HG02678 (cell line): ENCODE measurements around the gene POLA1.
"Not testable (repeated sequence)": the region's sequence is repeated elsewhere in the genome, so short reads cannot be mapped to it uniquely, and the experiment has no call there.

Experiments used
- ATAC-seq: cut with Tn5 transposase; IDR thresholded peaks from one replicate; pipeline ENCODE4 v1.9.1; 2021; ENCODE audit warnings: mild to moderate bottlenecking, moderate library complexity; ENCODE audit not compliant: unreplicated experiment

The POLA1 gene

DNA sequence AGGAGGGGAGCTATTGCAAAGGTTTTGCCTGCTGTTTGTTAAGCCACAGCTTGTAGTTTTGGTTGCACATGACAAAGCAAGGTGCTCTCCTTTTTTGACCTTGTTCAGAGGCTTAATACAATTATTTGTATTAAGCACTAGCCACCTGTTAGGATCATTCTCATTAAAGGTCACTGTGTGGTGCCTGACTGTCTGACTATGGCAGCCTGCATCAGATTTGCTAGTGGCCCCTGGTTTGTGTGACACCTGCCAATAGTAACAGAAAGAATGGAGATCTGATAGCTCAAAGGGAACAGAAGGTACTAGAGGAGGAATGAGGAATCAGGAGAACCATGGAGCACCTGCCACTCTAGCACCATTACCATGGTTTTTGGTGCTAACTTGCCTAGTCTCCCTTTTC, 102.5 kb downstream of the POLA1 start:
- no peak for ATAC-seq

DNA sequence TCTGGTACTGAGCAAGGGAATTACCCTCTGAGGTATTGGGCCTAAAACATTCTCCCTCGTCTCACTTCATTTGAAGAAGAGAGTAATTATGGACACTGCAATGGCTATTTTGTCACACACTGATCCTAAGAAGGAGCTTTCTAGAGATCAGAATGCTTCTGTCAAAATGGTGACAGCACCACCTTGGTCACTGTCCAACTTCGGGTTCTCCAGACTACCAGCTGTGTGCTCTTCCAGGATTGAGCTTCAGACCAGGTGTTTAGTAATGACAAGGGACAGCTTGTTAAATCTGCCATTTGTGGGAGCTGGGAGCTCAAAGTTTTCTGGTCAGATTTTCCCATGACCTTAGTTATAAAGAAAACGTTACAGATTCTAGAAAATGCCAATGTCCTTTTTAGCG, 105.4 kb downstream of the POLA1 start:
- no peak for ATAC-seq

DNA sequence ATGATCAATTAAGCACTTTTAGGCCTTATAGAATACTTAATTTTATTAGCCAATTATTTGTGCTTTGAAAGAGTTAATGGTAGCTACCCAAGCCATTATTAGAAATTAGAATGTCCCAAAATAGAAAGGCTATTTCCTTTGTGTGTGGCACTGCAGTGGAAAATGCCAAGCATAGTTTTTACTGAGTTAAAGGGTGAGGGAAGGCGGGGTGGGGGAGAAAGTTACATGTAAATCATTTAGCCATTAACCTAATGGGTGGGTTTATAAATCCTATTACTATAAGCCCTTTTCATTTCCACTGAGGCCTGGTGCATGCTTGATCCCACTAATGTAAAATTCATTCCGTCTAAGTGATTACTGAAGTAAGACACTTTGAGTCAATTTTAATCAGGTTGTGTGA, 105.8 kb downstream of the POLA1 start:
- ATAC-seq, result no peak

DNA sequence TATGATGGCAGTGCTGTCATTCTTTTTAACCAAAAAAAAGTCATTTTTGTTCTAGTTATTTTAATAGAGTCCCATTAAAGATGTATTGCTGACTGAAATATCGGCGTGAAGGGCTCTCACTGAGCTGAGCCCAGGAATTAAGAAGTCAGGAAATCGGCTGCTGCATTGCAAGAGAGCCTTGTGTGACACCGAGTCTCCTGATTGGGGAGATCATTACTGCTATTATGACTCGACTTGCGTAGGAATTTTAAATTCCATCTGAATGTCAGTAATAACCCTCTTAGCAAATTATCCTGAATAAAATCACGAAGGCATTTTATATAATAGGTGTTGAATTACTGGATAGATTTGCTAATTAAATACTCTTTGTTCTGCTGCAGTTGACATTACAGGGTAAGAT, 111.5 kb downstream of the POLA1 start:
- ATAC-seq, result no peak

DNA sequence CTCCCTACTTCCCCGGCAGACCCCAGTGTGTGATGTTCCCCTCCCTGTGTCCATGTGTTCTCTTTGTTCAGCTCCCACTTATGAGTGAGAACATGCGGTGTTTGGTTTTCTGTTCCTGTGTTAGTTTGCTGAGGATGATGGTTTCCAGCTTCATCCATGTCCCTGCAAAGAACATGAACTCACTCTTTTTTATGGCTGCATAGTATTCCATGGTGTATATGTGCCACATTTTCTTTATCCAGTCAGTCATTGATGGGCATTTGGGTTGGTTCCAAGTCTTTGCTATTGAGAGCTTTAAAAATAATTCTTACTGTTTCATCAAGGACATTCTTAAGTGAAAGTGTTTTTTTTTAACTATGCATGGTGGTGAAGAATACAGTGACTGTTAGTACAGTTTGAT, 126.1 kb downstream of the POLA1 start:
- ATAC-seq, result not testable (repeated sequence)

DNA sequence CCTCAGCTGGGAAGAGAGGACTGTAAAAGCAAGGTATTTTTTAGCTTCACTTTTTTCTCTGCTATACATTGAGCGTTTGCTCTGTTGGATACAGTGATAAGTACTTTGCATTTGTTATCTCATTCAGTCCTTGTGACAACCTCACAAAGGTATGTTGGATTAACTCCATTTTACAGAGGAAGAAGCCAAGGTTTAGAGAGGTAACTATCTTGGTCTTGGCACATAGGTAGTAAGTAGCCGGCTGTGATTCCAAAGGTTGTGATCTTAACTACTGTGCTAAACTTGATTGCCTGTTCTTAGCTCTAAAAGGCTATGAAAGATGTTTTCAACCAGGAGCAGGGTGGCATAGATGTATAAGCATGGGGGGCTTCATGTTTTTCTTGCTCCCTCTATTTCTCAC, 134.4 kb downstream of the POLA1 start:
- no peak for ATAC-seq

DNA sequence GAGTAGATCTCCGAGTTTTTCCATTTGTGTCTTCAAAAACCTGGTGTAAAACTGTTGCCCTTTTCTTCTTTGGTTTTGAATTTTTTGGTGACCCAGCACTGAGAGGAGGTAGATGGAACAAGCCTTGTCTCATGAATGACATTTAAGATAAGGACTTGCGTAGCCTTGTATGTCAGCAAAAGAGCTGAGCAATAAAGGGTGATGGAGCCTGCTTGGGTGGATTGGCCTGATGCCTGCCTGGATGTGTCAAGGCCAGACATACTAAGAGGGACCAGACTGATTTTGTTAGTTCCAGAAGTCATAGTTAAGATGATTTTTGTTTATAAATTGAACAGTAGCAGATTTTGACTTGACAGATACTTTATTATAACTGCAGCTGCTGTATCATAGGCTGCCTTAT, 134.9 kb downstream of the POLA1 start:
- no peak for ATAC-seq

DNA sequence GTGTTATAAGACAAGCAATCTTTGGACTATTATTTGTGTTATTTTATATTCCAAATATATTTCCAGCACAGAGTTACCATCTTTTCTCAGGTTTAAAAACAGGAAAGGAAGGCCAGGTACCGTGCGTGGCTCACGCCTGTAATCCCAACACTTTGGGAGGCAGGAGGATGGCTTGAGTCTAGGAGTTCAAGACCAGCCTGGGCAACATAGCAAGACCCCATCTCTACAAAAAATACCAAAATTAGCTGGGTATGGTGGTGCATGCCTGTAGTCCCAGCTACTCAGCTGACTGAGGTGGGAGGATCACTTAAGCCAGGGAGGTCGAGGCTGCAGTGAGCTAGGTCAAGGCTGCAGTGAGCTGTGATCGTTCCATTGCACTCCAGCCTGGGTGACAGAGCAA, 140.0 kb downstream of the POLA1 start:
- ATAC-seq, result no peak

DNA sequence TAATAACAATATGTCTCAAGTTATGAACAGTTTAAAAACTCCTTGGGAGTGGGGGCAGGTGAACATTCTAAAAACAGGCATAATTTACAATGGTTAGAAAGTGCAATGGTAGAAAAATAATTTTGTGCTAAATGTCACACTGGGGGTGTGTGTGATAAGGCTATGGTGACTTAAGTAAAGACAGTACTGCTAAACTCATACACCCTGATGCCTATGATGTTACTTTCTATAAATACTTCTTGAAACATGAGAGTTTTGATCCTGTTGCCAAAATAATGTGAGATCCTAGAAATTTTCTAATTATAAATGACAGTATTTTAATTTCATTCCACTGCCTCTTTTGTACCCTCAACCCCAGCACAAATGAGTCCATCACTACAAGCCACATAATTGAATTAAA, 144.2 kb downstream of the POLA1 start:
- no peak for ATAC-seq

DNA sequence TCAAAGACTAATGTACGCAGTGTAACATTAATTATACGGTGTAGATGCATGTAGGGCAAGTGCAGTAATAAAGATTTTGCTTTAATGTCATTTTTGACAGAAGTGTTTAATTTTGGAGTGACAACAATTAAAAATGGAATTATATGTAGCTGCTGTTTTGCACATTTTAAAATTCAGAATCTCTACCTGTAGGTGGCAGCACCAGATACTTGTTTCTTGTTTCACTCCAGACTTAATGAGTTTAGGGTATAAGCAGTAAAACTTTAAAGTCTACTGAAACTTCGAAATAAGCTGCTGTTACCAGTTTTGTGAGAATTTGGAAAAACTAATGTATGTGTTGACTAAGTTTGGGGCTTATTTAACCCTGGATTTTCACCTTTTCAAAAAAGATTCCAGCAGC, 144.9 kb downstream of the POLA1 start:
- ATAC-seq, result no peak

DNA sequence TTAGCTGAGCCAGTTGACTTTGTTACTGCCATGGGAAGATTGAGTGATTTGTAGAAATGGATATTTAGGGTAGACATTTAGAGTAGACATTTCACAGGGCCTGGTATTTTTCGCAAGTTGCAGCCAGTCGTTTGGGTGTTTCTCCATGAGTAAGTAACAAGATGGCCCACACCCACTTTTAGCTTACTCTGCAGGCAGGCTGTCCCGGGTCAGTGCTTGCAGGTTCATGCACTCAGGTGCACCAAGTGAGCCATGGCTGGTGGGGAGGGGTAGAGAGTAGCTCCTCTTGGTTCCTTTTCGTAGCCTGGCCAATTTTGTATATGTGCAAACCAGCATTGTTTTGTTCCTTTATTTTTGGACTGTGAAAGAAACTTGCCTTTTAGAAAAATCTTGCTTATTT, 145.6 kb downstream of the POLA1 start:
- ATAC-seq, result no peak

DNA sequence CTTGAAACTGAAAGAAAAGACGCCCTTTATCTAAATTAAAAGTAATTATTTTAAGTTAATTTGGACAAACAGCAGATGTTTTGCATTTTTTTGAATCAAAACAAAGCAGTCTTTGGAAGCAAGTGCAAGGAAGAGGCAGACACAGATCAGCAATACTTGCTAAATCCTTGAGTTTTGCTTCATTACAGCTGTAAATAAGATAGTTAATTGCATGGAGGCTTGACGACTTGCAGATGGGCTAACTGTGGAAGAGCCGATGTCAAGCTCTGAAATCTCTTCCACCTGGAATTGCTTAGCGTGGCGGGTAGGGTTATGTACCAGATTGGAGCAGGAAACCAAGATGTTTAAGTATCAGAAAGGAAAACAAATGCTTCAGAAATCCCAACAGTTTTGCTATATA, 148.8 kb downstream of the POLA1 start:
- no peak for ATAC-seq

DNA sequence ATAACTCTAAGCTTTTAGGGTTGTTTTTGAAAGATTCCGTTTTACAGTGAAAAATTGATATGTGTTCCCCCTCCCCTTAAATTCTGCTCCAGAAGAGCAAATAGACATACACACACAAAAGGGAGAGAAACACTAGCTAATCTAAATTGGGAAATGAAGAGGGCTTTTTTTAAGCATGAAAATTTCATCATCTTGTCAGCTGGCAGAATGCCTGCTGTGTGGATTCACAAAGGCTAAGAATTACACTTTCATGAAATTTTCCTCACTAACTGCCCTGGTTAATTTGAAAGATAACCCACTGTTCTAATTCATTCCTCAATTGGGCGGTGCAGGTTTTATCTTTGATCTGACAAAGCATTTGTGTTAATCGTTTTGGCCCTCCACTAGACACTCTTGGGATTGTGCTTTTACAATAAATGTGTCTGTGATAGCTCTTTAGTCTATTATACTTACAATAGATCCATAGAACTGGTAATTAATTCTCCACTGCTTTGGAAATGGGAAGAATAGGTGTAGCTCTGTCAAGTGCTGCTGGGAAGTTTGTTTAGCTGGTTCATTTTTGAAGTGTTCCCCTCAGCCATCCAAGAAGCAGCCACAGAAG, 152.9 kb downstream of the POLA1 start:
- ATAC-seq, result no peak

DNA sequence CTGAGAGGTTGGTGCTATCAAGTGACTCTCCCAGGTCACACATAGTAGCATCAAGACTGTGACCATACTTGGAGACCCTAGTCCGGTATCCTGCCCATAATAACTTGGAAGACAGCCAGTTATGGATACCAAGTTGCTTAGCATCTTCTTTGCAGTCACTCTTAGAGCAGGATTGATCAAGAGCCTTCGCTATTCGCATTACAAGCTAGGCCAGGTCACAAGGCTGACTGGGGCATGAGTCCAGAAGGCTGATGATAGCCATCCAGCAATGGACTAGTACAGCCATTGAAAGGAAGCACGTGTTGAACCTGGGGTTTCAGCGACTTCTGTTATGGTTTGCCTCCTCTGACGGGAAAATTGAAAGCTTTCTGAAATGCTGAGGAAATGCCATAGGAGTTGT, 157.6 kb downstream of the POLA1 start:
- no peak for ATAC-seq

DNA sequence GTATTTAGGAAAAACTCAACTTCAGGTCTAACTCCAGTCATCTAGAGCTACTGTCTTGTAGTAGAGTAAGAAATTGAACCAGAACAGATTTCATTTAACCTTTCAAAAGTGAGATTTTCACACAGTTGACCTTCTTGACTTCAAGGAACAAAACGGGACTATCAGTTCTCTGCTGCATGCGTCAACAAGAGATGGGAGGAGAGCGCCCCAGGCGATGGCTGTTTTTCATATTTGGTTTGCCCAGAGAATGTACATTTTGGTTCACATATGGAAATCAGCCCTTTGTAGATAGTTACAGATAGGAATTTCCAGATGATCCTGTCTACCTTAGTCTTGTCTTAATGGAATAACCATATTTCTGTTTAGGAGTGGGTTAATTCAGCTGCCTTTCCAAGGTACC, 158.1 kb downstream of the POLA1 start:
- ATAC-seq, result no peak

DNA sequence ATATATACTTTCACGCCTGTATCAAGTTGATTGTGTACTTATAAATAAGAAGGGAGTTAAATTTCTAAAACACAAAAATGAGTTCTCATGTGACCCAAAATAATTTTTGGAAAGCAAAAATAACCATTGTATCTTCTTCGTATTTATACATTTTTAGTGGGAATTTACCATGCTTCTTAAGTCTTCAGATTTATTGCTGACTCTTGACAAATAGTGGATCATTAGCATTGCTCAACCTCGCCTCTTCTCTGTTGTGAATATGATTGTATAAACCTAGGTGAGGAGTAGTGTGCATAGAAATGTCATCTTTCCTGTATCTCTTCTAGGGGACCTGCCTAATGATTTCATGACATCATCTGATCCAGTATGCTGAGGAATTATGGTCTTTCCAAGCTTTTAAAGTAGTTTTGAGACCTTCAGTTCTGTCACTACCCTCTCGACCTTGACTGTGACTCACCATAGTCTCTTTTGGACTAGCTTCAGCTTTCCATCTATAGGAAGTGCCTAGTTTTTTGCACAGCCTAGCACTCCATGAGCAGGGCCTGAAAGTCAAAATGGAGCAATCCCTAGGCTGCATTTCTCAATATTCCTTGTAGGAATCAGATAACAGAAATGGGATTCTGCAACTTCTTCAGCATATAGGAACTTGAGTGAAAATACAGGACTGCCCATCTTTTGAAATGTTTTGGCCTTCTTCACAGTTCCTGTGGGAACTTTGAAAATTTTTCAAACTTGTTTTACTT, 164.5 kb downstream of the POLA1 start:
- ATAC-seq, result no peak

DNA sequence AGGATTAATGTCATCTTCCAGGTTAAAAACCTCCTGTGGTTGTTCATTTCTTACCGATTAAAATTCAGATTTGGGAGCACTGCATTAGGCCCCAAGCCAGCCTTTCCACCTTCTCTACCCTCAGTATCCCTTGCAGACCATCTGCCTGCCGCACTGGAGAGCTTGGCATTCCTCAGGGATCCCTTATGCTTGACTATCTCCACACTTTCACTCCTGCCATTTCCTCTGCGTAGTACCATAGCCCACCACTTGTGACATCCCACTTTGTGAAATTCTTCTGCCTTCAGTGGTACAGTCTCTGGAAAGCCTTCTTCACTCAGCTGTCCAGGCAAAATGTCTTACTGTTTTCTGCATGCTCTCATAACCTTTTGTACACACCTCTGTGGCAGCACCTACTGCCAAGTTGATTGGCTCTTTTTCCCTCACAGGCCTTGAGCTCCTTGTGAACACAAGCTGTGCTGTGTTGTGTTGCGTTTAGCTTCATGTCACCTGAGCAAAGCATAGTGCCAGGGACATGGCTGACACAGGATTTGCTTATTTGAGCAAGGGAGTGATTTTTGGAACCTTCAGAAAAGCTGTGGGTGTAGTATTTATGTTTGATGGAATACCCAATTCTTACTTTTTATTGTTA, 165.6 kb downstream of the POLA1 start:
- no peak for ATAC-seq

DNA sequence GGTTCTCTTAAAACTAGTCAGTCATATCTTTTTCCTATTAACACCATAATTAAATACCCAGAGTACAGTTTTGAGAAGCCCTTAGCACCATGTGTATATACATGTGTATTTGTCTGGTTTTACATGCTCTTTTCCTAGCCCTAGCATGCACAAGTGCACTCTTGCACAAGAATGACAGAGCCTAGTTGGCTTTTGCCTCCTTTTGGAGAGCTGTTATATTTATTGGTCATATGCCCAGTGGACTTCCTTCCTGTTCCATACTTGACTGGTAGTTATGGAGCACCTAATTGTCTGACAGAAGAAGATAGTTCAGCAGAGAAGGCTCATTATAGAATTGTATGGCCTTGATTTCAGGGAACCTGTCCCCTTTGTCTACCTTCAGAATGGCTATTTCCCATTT, 166.4 kb downstream of the POLA1 start:
- no peak for ATAC-seq

DNA sequence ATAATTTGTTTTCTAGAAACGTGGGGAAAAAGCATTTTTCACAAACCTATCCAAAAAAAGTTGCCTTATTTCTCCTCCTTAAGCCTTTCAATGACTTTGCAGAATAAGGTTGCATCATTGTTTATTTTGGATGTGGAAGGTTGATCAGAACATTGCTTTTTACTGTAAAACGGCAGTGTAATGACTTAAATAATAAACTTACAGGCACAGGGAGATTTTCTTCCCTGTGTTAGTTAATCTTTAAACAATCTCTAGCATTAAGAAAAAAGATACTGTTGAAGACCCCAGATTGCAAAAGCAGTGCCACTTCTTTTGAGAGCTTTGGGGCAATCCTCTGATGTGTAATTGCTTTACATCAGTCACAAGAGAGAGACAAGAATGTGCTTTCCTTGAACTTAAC, 168.6 kb downstream of the POLA1 start:
- ATAC-seq, result no peak

DNA sequence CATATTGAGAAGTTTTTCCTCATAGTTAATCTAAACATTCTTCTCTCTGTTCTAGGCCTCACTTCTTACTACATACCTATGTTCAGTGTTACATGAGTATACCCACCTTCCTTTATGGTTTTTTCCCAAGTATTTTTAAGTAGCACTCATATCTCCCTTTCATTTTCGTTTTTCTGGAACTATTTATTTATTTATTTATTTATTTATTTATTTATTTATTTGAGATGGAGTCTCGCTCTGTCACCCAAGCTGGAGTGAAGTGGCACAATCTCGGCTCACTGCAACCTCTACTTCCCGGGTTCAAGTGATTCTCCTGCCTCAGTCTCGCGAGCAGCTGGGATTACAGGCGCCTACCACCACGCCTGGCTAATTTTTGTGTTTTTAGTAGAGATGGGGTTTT, 170.1 kb downstream of the POLA1 start:
- not testable (repeated sequence) for ATAC-seq

DNA sequence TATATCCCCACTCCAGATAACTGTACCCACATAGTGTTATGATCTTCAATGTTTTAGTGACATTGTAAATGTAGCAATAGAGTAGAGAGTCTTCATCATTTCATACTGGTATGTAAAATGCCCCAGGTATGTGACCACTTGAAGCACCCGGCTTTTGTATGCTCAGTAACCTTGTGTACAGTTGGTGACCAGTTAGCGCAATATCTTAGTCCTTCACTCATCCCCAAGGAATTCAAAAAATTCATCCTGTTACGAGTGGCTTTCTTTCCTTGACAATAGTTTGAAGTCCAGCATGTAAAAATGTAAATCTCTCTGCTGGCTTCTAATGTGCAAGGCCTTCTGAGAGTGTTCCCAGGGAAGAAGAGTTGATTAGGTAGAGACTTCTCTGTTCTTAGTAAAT, 176.4 kb downstream of the POLA1 start:
- no peak for ATAC-seq

DNA sequence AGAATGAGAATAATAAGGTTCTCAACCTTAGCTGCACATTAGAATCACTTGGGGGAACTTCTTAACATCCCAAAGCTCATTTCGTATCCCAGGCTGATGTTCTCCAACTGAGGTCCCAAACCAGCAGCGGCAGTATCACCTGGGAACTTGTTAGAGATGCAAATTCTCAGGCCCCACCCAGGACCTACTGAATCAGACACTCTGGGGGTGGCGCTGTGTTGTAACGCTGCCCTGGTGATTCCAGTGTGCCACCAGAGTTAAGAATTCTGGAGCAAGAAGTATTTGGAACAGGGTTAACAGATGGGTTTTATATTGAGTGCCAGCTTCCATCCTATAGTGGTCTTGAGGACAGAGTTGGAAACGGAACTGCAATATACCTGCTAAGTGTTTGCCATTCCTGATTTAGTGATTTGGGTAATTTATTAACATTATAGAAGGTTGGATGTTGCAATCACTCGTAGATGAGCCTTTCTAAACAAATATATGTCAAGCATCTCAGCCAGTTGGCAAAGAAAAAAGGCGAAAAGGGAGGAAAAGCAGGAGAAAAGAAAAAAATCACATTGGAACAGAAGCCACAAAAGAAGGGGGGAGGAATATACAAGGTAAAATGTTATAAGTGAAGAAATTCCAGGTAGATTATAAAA, 181.0 kb downstream of the POLA1 start:
- ATAC-seq, result no peak
